NCI-H2196 (cell line): ENCODE data around the gene PNMA6E.

Source experiments
- DNase-seq: peaks from one replicate; lab custom pipeline; 2025; ENCODE audit not compliant: unreplicated experiment; lab: John Stamatoyannopoulos, UW

Gene PNMA6E

DNA sequence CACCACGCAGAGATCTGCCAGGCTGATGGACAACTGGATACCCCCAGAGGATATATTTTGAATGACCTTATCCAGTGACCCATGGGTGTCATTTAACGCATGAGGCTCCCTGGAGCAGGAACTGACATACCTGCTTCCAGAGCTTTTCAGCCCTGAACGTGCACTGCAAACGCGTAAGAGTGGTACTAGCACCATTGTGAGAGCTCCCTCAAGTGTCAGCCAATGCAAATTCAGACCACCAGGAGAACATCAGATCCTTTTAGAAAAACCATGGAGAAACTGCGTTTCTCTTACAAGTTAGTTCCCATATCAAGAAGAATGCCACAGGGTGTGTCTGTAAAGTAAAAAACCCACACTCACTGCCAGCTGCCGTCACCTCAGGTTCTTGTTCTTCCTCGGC, 37.4 kb upstream of the PNMA6E start:
- DNase-seq = no peak

DNA sequence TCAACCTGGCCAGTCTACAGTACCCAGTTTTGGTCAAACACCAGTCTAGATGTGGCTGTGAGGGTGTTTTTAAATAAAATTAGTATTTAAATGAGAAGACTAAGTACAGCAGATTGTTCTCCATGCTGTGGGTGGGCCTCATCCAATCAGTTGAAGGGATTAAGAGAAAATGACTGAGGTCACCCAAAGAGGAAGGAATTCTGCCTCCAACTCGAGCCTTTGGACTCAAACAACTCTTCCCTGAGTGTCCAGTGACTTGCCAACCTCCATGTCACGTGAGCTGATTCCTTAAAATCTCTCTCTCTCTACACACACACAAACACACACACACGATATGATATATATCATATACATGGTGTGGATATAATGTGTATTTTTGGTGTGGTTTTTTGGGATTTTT, 34.7 kb upstream of the PNMA6E start:
- no peak for DNase-seq

GRCh38 chrX:153434801-153435200, 33.7 kb upstream of the PNMA6E start:
- no peak for DNase-seq

DNA sequence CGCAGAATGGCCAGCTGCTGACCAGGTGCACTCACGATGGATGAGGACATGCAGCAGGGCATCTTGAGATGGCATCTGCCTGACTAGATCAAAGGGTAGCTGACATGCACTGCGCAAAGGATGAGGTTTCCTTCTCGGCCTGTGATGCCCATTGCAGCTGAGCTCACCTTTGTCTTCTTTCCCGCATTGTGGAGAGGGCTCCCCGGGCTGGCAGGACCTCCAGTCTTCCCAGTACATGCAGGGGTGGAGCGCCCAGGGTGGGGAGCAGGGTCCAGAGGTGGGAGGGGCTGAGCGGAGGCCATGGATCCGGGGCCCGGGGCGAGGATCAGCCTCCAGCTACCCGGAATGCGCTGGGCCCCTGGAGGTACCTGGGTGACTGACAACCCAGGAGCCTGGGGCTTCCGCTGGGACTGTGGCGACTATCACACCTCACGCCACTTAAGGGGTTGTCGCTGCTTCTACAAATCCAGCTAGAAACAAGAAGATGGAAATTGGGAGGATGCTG, 32.7 kb upstream of the PNMA6E start:
- DNase-seq = no peak

GRCh38 chrX:153433161-153433680, 32.1 kb upstream of the PNMA6E start:
- no peak for DNase-seq

DNA sequence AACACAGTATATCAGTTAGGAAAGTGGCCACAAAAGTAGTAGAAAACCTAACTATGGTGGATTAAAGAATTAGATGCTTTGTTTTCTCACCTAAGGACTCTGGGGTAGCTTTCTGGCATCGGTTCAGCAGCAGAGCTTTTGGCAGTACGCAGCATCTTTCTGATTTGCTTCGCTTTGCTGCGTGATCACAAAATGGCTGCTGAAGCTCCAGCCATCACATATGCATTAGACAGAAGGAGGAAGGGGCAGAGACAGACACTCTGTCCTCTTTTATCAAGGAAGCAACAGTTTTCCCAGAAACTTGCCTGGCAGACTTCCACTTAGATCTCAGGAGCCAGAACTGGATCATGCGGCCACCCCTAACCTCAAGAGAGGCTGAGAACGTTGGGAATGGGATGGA, 29.6 kb upstream of the PNMA6E start:
- no peak for DNase-seq

GRCh38 chrX:153426204-153426603, 25.1 kb upstream of the PNMA6E start:
- DNase-seq = no peak

DNA sequence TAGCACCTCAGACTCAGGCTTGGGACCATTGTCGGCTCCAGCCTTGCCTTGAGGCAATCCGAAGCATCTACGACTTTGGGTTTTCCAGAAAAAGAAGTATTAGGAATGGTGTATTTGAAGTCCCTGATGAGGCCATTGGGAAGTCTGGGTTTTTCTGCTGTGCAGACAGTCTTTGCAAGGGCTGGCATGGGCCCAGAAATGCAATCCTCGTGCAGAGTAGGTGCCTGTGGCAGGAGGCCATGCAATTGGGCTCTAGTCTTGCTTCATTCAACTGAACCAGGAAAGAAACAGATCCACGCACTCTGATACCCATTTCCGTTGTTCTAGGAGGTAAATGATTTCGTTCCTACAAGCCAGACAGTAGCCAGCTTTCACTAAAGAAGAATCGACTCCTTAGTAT, 22.5 kb upstream of the PNMA6E start:
- no peak for DNase-seq

GRCh38 chrX:153421856-153422255, 20.7 kb upstream of the PNMA6E start:
- no peak for DNase-seq

DNA sequence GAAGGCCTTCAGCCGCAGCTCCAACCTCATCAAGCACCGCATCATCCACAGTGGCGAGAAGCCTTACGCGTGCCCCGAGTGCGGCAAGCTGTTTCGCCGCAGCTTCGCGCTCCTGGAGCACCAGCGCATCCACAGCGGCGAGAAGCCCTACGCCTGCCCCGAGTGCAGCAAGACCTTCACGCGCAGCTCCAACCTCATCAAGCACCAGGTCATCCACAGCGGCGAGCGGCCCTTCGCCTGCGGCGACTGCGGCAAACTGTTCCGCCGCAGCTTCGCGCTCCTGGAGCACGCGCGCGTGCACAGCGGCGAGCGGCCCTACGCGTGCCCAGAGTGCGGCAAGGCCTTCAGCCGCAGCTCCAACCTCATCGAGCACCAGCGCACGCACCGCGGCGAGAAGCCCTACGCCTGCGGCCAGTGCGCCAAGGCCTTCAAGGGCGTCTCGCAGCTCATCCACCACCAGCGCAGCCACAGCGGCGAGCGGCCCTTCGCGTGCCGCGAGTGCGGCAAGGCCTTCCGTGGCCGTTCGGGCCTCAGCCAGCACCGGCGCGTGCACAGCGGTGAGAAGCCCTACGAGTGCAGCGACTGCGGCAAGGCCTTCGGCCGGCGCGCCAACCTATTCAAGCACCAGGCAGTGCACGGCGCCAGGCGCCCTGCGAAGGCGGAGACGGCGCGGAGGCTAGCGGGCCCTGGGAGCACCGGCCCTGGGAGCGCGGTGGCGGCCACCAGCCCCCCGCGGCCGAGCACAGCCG, 19.9 kb upstream of the PNMA6E start:
- no peak for DNase-seq

DNA sequence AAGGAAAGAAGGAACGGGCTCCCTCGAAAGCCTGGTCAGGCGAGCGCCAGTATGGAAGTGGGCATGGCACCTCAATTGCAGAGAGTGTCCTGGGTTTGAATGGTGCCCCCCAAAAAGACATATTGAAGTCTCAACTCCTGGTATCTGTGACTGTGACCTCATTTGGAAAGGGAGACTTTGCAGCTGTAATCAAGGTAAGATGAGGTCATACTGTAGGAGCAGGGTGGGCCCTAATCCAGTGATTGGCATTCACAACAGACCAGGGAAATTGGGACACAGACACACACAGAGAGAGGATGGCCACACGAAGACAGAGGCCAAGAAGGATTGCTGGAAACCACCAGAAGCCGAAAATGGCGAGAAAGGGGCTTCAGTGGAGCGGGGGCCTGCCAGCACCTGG, 16.5 kb upstream of the PNMA6E start:
- DNase-seq = no peak

- no peak for DNase-seq
These were observed 15.8 kb upstream of the PNMA6E start for GRCh38 chrX:153416781-153417450.

DNA sequence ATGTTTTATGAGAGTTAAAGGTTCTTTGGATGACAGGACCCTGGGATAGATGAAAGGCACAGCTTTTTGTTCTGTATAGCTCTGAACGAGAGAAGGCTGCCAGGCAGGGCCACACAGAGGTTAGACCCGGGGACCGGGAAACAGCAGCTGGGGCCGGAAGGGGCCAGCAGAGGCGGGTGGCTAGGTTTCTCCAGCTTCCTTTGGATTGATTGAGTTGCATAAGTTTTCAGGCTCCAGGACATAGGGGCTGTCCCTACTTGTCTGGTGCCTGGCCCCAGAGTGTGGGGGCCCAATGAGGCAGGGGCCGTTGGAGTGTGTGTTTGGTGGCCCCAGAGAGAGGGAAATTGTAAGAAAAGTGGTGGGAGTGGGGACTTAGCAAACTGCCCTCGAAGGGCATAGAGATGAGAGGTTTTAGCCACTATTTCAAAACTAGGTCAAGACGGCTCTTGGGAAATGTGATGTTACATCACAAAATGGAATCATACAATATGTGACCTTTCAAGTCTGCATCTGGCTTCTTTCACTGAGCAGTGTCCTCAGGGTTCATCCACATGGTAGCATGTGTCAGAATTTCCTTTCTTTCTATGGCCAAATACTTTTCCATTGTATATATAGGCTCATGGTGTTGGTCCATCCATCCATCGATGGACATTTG, 13.8 kb upstream of the PNMA6E start:
- DNase-seq = no peak

GRCh38 chrX:153413731-153414130, 12.6 kb upstream of the PNMA6E start:
- DNase-seq = no peak

DNA sequence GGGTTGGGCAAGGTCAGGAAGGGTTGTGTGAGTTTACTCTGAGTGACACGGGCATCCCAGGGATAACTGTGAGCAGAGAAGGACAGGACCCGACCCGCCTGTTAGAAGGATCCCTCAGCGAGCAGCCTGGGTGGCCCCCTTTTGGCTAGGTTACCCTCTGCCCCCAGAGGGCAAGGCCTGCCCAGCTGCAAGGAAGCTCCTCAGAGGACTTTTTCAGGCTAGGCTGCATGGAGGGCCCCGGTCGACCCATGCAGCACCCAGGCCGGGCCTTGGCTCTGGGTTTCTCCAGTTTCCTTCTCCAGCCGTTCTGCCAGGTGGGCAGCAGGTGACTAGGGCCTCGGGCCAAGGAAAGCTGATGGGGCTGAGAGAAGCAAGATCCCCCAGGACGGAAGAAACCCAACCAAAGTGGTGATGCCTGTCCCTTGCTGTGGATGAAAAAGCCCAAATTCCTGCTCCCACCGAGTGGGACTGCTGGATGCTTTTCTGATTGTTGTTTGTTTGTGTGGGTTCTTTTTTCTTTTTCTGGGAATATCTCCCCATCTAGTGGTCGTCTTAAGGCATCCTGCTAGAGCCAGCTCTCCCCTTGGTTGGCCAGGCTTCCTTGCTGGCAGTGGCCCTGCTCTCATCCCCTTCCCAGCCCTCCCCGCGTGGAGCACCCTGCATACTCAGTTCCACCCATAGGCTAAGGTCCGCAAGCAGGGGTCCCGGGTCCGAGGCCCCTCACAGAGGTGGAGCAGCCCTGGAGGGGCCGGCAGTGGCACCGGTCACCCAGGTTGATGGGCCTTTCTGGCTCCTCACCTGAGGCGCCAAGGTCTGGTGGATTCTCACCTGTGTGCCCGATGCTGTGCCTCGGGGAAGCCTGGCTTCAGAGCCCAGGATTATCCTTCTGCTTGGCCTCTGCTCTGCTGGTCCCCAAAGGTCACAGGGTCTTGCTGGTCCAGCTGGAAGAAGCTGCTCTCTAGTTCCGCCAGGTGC, 11.9 kb upstream of the PNMA6E start:
- DNase-seq = no peak

GRCh38 chrX:153411988-153412574, 10.9 kb upstream of the PNMA6E start:
- DNase-seq = no peak

DNA sequence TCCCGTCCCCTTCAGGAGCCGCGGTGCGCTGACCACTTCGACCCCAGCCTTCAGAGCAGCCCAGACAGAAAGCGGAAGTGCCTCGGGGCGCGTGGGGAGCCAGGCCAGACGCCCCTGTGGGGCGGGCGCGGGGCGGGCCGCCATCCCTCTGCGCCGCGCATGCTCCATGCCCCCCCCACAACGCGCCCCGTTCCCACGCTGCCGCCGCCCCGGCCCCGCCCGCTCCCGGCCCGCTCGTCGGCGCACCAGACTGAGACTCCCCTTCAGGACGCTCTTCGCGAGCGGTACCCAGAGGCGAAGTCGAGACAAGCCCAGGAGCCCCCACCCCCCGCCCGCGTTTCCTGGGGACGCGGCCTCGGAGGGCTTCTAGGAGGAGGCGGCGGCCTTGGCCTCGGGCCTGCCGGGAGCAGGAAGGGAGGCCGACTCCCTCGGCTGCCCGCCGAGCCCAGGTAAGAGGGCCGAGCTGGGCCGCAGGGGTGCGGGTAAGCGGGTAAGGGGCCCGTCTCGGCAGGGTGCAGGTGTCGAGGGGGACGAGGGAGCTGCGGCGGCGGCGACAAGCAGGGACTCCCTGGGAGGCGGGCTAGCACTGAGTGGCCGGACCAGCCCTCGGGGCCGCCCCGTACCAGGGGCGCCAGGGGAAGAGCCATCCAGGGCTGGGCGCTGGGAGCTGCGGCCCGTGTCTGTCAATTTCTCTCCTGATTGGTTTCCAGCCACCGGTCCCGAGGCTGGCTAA, 10.3 kb upstream of the PNMA6E start, which contains the start of gene ZFP92:
Gene ZFP92, plus strand, starts transcription at position 218 of the 733 bp plus-strand sequence. CDS start 6,851 bp downstream, outside the sequence.
- no peak for DNase-seq

- no peak for DNase-seq
These were observed 9.7 kb upstream of the PNMA6E start for GRCh38 chrX:153410888-153411254.

- no peak for DNase-seq
These were observed 9.2 kb upstream of the PNMA6E start for GRCh38 chrX:153410373-153410772.
